ENCODE data around the gene IL13RA1. TPM values are rescaled to one million over a fixed set of nuclear protein-coding genes. Genes with fewer than 3 reads are reported as not detected.

IL13RA1 gene
- total and polyA plus RNA-seq, 2 experiments from 2014 or later, result 2.7 to 6.6 TPM

GRCh38 chrX:118740276-118740889 is 13.0 kb downstream of the IL13RA1 start (continued):
- TF ChIP-seq REST (IDR thresholded peaks at IDR 0.05; ENCODE audit: unreplicated experiment), result no peak

- no peak overlapping the region for H2AFZ ChIP-seq
- H3K4me2 ChIP-seq, result no peak overlapping the region
- H3K4me3 ChIP-seq, result no peak overlapping the region
- H4K20me1 ChIP-seq (replicated peaks; ENCODE audit: insufficient read depth), result no peaks in the 10 kb centered on the region
- H3K27me3 ChIP-seq (ENCODE audit: insufficient read depth), result no peaks in the 10 kb centered on the region
- peaks cover 8% of the 10 kb centered on the region; the same call in 2 of the 3 replicates for H3K9me3 Mint-ChIP-seq
- H3K9me2 ChIP-seq (ENCODE audit: insufficient read depth), result no peaks in the 10 kb centered on the region
- no peak overlapping the region for H3K27ac Mint-ChIP-seq
- peaks cover 2% of the 10 kb centered on the region for H3K27me3 Mint-ChIP-seq (ENCODE audit: insufficient read depth, low read depth, poor library complexity)
- H3K4me1 ChIP-seq (ENCODE audit: insufficient read depth), result peaks cover 8% of the 10 kb centered on the region; the same call in 1 of the 2 replicates
- H3K36me3 Mint-ChIP-seq (ENCODE audit: low read depth), result peaks cover 2% of the 10 kb centered on the region; the same call in 1 of the 3 replicates
- no peaks in the 10 kb centered on the region for H3F3A ChIP-seq (replicated peaks; ENCODE audit: low read depth)
- no peaks in the 10 kb centered on the region for H3K79me2 ChIP-seq (replicated peaks; ENCODE audit: insufficient read depth)
- peaks cover 16% of the 10 kb centered on the region for H3K4me1 Mint-ChIP-seq
- peak; percentile 12 for DNase-seq (ENCODE audit: low spot score)
- H3K4me3 Mint-ChIP-seq, result no peak overlapping the region
- H3K27ac ChIP-seq (ENCODE audit: low read depth), result no peak overlapping the region
- no peaks in the 10 kb centered on the region for H3K36me3 ChIP-seq (ENCODE audit: insufficient read depth)
- ATAC-seq, result no peak
- TF ChIP-seq CREB1 (CRISPR knock-in tag; IDR thresholded peaks at IDR 0.05; ENCODE audit: low read depth) (no peak), NANOG (IDR thresholded peaks at IDR 0.05; ENCODE audit: borderline replicate concordance) (no peak), STAT1 (IDR thresholded peaks at IDR 0.05; ENCODE audit: unreplicated experiment) (no peak), CTCF (conservative IDR thresholded peaks at IDR 0.05; ENCODE audit: low read depth in 2 of 2) (no peak), ZNF462 (CRISPR knock-in tag; IDR thresholded peaks at IDR 0.05) (no peak), REST (IDR thresholded peaks at IDR 0.05; ENCODE audit: unreplicated experiment) (no peak), EZH2 (IDR thresholded peaks at IDR 0.05; ENCODE audit: low read depth, unreplicated experiment) (no peak), POLR2AphosphoS5 (IDR thresholded peaks at IDR 0.05; ENCODE audit: low read depth) (no peak)
These were observed 14.8 kb downstream of the IL13RA1 start for GRCh38 chrX:118742176-118742575.

Measured in GM23338 (cell line).